ENCODE results near the gene DHX32.

DHX32 gene

GRCh38 chr10:125857185-125857760 lies 23.8 kb downstream of the DHX32 start:
- H3K4me3 ChIP-seq (ENCODE audit: low read depth, low read length), result no peak overlapping the region
- TF ChIP-seq CTCF (IDR thresholded peaks at IDR 0.05; ENCODE audit: low read depth, low read length), result no peak
- in situ Hi-C loops (cut with HindIII; ENCODE audit: low sequenced_read_pairs), result no loop called here
- no peak for DNase-seq (ENCODE audit: low read depth, low spot score)

GRCh38 chr10:125852487-125852886 lies 28.6 kb downstream of the DHX32 start:
- TF ChIP-seq CTCF (IDR thresholded peaks at IDR 0.05; ENCODE audit: low read depth, low read length), result no peak
- no peak overlapping the region for H3K4me3 ChIP-seq (ENCODE audit: low read depth, low read length)
- no peak for DNase-seq (ENCODE audit: low read depth, low spot score)
- in situ Hi-C loops (cut with HindIII; ENCODE audit: low sequenced_read_pairs), result no loop called here

GRCh38 chr10:125850766-125851731 lies 30.0 kb downstream of the DHX32 start:
- TF ChIP-seq CTCF (IDR thresholded peaks at IDR 0.05; ENCODE audit: low read depth, low read length), result no peak
- no peak overlapping the region for H3K4me3 ChIP-seq (ENCODE audit: low read depth, low read length)
- no peak for DNase-seq (ENCODE audit: low read depth, low spot score)
- in situ Hi-C loops (cut with HindIII; ENCODE audit: low sequenced_read_pairs), result no loop called here

GRCh38 chr10:125849448-125849847 lies 31.6 kb downstream of the DHX32 start:
- no peak for TF ChIP-seq CTCF (IDR thresholded peaks at IDR 0.05; ENCODE audit: low read depth, low read length)
- in situ Hi-C loops (cut with HindIII; ENCODE audit: low sequenced_read_pairs), result no loop called here
- H3K4me3 ChIP-seq (ENCODE audit: low read depth, low read length), result no peak overlapping the region
- DNase-seq (ENCODE audit: low read depth, low spot score), result no peak

GRCh38 chr10:125848857-125849256 lies 32.2 kb downstream of the DHX32 start:
- in situ Hi-C loops (cut with HindIII; ENCODE audit: low sequenced_read_pairs), result no loop called here
- no peak overlapping the region for H3K4me3 ChIP-seq (ENCODE audit: low read depth, low read length)
- no peak for TF ChIP-seq CTCF (IDR thresholded peaks at IDR 0.05; ENCODE audit: low read depth, low read length)
- DNase-seq (ENCODE audit: low read depth, low spot score), result no peak

- no peak for TF ChIP-seq CTCF (IDR thresholded peaks at IDR 0.05; ENCODE audit: low read depth, low read length)
- no peak overlapping the region for H3K4me3 ChIP-seq (ENCODE audit: low read depth, low read length)
- no peak for DNase-seq (ENCODE audit: low read depth, low spot score)
- in situ Hi-C loops (cut with HindIII; ENCODE audit: low sequenced_read_pairs), result no loop called here
Measured at GRCh38 chr10:125848371-125848770, 32.7 kb downstream of the DHX32 start.
